Small intestine (tissue), 7 donors: ENCODE measurements around the gene HMMR. TPM values are rescaled to one million over a fixed set of nuclear protein-coding genes. Genes with fewer than 3 reads are reported as not detected.

Source experiments
- DNase-seq, 2 donors: peaks; one replicate each; pipeline versions ENCODE4 v3.0.0 to v3.0.0-alpha.2; 2013
- FAIRE-seq: peaks from 2 replicates; lab custom pipeline; 2012; peaks lifted over from hg19 to GRCh38; lab: Jason Lieb, UNC
- H3K27ac ChIP-seq, 3 donors: one replicate each; pipeline ENCODE4 v1.5.1; 2013; ENCODE audit warnings: low read length in 2 of 3, mild to moderate bottlenecking in 2 of 3, control low read depth in 1 of 3, inconsistent platforms in 1 of 3, low read depth in 1 of 3, moderate library complexity in 1 of 3
- H3K27me3 ChIP-seq, 3 donors: one replicate each; pipeline ENCODE4 v1.6.1; 2013; ENCODE audit warnings: low read length in 3 of 3, inconsistent platforms in 1 of 3; ENCODE audit not compliant: control insufficient read depth in 3 of 3, insufficient read depth in 3 of 3
- H3K36me3 ChIP-seq, 3 donors: one replicate each; pipeline ENCODE4 v1.6.1; 2013; ENCODE audit warnings: low read length in 3 of 3, inconsistent platforms in 1 of 3, low read depth in 1 of 3, mild to moderate bottlenecking in 1 of 3, moderate library complexity in 1 of 3; ENCODE audit not compliant: control insufficient read depth in 3 of 3, insufficient read depth in 2 of 3
- H3K4me1 ChIP-seq, 3 donors: one replicate each; pipeline ENCODE4 v1.6.1; 2013; ENCODE audit warnings: low read length in 2 of 3, inconsistent platforms in 1 of 3, low read depth in 1 of 3, mild to moderate bottlenecking in 1 of 3, moderate library complexity in 1 of 3; ENCODE audit not compliant: control insufficient read depth in 3 of 3, insufficient read depth in 2 of 3
- H3K4me3 ChIP-seq, 3 donors: one replicate each; pipeline ENCODE4 v1.5.1; 2013; ENCODE audit warnings: low read length in 3 of 3, control low read depth in 1 of 3, inconsistent platforms in 1 of 3, low read depth in 1 of 3, mild to moderate bottlenecking in 1 of 3, moderate library complexity in 1 of 3
- H3K9me3 ChIP-seq, 2 donors: one replicate each; pipeline ENCODE4 v1.6.1; 2013; ENCODE audit warnings: low read depth in 1 of 2, low read length in 1 of 2; ENCODE audit not compliant: control insufficient read depth in 2 of 2, insufficient read depth in 1 of 2
- WGBS, 3 donors: extraction: QIAGEN DNeasy Blood & Tissue Kit; methylation state at CpG; one replicate each; pipeline ENCODE4 v1.1.7; 2013; 5-methylcytosine and 5-hydroxymethylcytosine counted together
- polyA plus RNA-seq, 4 donors: library from polyadenylated mRNA; stranded (reverse) in 3 of 4; unstranded in 1 of 4; fragments of 200-250 nt in 3 of 4; fragments of 120-200 nt in 1 of 4; gene quantifications; one replicate each; pipeline versions ENCODE4 v1.2.1 to v1.2.3, GENCODE V29; 2013
- donor health status: healthy with polysubstance abuse.
- donor health status: control.
- donor health status: control.
- donor health status: Bipolar disorder and iron deficiency.
- donor health status: healthy.

HMMR gene
- polyA plus RNA-seq, 4 donors: 1.1 to 22.5 (median 7.0) TPM

DNA sequence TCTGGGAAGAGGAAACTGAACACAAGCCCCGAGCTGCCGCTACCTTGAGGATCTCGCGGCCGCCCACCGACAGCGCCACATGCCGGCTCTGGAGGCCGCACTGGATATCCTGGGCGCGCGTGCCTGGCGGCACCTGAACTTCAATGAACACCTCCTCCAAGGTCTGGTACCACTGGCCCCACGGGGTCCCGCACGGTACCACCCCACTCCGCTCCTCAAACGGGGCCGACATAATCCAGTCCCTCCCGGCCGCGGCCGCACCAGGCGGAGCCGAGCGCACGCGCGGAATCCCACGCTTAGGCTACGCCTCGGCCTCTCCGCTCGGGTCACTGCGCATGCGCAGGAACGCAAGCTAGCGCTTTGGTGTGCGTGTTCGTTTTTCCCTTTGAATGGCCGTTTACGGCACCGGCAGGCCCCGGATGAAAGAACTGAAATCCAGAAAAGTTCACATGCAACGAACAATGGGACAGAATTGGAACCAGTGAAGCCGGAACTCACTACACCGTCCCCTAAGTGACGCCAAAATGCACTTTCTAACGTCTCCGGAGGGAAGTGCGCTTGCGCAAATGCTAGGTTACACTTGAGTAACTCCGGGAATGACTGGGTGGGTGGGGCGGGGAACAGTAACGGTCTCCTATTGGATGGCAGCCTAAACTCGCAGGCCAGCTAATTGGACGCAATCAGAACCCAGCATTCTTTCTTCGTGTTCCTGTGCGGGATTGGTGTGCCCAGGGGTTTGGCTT lies 442 bp upstream of the HMMR start, which contains the start of gene NUDCD2:
Gene NUDCD2, minus strand, starts transcription at position 284 of the 743 bp plus-strand sequence. Its CDS starts 52 bp downstream, at position 232.
- no peaks in the 10 kb centered on the region for H3K9me3 ChIP-seq
- peak; percentile 99 for DNase-seq
- peaks cover 0 to 7% (median 1%) of the 10 kb centered on the region in 3 donors for H3K36me3 ChIP-seq
- peaks cover 0 to 2% (median 0%) of the 10 kb centered on the region in 3 donors for H3K4me1 ChIP-seq
- FAIRE-seq: no peak
- H3K27ac ChIP-seq: peak within 1 kb of the TSS; percentile 88 to 99 (median 93)
- WGBS, 3 donors: 0% methylated on average over 59 of the region's 59 CpGs
- H3K27me3 ChIP-seq: no peaks in the 10 kb centered on the region
- H3K4me3 ChIP-seq: peak within 1 kb of the TSS; percentile 58 to 87 (median 73)

DNA sequence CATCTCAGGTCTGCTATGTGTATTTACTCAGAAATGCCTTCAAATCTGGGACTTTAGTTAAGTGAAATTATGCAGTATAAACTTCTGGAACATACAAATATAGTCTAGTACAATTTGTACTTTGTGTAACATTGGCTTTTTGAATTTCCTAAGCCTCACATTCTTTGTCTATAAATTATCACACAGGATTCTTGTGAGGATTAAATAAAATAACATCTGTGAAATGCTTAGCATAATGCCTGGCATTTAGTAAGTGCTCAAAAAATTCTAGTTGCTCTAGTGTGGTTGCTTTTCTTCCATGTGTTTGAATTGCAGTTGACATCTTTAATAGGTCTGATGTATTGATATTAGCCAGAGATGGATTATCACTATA lies 2.6 kb downstream of the HMMR start:
- FAIRE-seq: no peak
- H3K36me3 ChIP-seq: peaks cover 0 to 5% (median 0%) of the 10 kb centered on the region in 3 donors
- H3K4me1 ChIP-seq: peaks cover 0 to 2% (median 0%) of the 10 kb centered on the region in 3 donors
- no peak for DNase-seq
- no peak overlapping the region for H3K4me3 ChIP-seq
- no peak overlapping the region for H3K27ac ChIP-seq
- no peaks in the 10 kb centered on the region for H3K9me3 ChIP-seq
- no peaks in the 10 kb centered on the region for H3K27me3 ChIP-seq

DNA sequence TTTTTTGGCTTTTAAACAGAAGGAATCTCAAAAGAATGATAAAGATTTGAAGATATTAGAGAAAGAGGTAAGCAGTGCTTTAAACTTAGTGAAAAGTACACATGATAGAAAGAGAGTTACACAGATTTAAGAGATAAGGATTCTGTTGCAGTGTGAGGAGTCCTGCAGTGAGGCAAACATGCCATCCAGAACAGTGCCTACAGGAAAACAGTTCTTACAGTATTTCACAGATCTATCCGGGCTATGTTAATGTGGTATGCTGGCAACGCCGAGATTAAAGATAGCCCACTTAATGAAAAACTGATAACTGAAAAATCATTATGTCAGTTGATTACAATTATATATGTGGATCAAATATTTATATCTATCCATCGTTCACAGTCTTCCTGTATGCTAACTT lies 7.2 kb downstream of the HMMR start:
- Histone ChIP-seq H3K27me3 (no peaks in the 10 kb centered on the region), H3K36me3 (peaks cover 0 to 12% (median 0%) of the 10 kb centered on the region in 3 donors), H3K4me1 (no peaks in the 10 kb centered on the region), H3K27ac (no peak overlapping the region), H3K9me3 (no peaks in the 10 kb centered on the region), H3K4me3 (no peak overlapping the region)
- no peak for DNase-seq
- 88 to 95% (median 90%) methylated on average over 4 of the region's 4 CpGs for WGBS, 3 donors
- FAIRE-seq: no peak

DNA sequence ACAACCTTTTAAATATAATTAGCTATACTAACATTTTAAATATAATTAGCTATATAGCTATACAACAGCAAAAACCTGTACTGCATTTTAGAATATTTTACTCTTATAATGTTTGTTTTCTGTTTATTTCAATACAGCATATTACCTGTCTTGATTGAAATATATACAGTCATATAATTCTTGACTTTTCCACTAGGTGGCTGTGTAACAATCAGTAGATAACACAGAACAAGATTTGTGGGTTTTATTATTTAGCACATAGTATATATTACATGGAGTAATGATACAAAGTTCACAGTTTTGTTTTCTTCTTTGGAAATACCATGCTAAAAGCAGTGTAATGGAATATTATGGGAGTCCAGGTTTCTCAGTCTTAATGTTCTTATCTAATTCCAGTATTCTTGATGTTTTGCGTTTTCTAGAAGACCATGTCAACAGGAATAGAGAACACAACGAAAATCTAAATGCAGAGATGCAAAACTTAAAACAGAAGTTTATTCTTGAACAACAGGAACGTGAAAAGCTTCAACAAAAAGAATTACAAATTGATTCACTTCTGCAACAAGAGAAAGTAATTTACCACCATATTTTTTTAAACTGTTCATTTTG lies 13.3 kb downstream of the HMMR start:
- DNase-seq (peak; percentile 47 to 52), FAIRE-seq (peak; percentile 93)
- 89 to 95% (median 95%) methylated on average over 3 of the region's 3 CpGs for WGBS, 3 donors

DNA sequence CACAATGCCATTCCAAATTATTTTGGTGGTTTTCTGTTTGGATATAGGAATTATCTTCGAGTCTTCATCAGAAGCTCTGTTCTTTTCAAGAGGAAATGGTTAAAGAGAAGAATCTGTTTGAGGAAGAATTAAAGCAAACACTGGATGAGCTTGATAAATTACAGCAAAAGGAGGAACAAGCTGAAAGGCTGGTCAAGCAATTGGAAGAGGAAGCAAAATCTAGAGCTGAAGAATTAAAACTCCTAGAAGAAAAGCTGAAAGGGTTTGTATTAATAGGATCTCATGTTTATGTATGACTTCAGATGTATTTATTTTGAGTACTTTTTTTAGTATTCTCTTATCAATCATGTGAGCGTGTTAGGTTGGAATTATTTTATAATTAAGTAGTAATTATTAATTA lies 15.0 kb downstream of the HMMR start:
- no peak for FAIRE-seq
- Histone ChIP-seq H3K36me3 (peaks cover 0 to 13% (median 0%) of the 10 kb centered on the region in 3 donors), H3K4me3 (no peak overlapping the region), H3K27ac (no peak overlapping the region), H3K4me1 (peaks cover 0 to 2% (median 0%) of the 10 kb centered on the region in 3 donors), H3K9me3 (no peaks in the 10 kb centered on the region), H3K27me3 (no peaks in the 10 kb centered on the region)
- WGBS, 3 donors: 86 to 91% (median 88%) methylated on average over 2 of the region's 2 CpGs
- no peak for DNase-seq

More for the DNA sequence above, 13.3 kb downstream of the HMMR start:
- H3K4me3 ChIP-seq: no peak overlapping the region
- peaks cover 0 to 13% (median 0%) of the 10 kb centered on the region in 3 donors for H3K36me3 ChIP-seq
- H3K4me1 ChIP-seq: peaks cover 0 to 2% (median 0%) of the 10 kb centered on the region in 3 donors
- H3K27me3 ChIP-seq: no peaks in the 10 kb centered on the region
- H3K27ac ChIP-seq: no peak overlapping the region
- no peaks in the 10 kb centered on the region for H3K9me3 ChIP-seq

DNA sequence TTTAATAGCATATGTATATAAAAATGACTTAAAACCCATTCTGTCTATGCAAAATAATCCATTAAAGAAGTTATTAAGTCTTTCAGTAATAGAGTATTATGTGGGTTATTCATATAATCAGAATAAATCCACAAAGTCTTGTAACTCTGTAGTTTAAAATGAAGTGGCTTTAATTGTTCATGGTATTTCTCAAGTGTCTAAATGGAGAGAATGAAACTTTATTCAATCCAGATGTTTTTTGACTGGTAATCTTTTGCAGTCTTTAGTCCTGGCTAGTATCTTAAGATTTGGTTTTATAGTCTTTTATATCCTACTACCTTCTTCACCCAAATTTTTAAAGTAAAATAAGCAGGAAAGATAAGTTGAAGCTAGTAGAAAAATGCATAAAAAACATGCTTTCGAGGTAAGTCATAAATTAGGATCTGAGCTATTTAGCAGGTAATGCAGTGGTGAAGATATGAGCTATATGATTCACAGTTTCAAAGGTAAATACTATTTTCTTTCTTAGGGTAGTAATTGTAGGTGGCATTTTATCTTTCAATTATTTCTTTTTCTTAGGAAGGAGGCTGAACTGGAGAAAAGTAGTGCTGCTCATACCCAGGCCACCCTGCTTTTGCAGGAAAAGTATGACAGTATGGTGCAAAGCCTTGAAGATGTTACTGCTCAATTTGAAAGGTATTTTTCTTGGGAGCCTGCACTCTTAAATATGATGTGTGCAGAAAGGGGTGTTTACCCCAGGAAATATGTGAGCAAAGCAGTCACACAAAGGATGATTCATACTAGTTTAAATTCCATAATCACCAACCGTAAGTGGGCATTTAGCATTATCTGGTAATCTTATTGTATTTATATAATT lies 17.9 kb downstream of the HMMR start:
- FAIRE-seq: no peak
- Histone ChIP-seq H3K36me3 (peaks cover 0 to 12% (median 0%) of the 10 kb centered on the region in 3 donors), H3K9me3 (no peaks in the 10 kb centered on the region), H3K4me3 (no peak overlapping the region), H3K27ac (no peak overlapping the region), H3K27me3 (no peaks in the 10 kb centered on the region), H3K4me1 (peaks cover 0 to 2% (median 0%) of the 10 kb centered on the region in 3 donors)
- no peak for DNase-seq
- WGBS, 3 donors: 67 to 83% (median 78%) methylated on average over 2 of the region's 2 CpGs

DNA sequence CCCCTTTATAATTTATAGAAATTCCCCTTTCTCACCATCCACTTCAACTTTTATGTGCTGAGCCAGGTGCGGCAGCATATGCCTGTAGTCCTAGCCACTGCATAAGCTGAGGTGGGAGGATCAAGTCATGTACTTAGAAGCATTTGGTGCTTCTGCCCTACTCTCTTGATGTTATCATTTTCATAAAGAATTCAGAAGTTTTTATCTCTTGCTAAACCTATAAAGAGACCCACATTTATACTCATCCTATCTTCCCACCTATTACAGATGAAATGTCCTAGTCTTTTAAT lies 18.5 kb downstream of the HMMR start:
- Histone ChIP-seq H3K27ac (no peak overlapping the region), H3K4me3 (no peak overlapping the region), H3K9me3 (no peaks in the 10 kb centered on the region), H3K36me3 (peaks cover 0 to 12% (median 0%) of the 10 kb centered on the region in 3 donors), H3K4me1 (peaks cover 0 to 2% (median 0%) of the 10 kb centered on the region in 3 donors), H3K27me3 (no peaks in the 10 kb centered on the region)
- DNase-seq (no peak), FAIRE-seq (no peak)
- WGBS, 3 donors: 93 to 100% (median 100%) methylated on average over 1 of the region's 1 CpG

DNA sequence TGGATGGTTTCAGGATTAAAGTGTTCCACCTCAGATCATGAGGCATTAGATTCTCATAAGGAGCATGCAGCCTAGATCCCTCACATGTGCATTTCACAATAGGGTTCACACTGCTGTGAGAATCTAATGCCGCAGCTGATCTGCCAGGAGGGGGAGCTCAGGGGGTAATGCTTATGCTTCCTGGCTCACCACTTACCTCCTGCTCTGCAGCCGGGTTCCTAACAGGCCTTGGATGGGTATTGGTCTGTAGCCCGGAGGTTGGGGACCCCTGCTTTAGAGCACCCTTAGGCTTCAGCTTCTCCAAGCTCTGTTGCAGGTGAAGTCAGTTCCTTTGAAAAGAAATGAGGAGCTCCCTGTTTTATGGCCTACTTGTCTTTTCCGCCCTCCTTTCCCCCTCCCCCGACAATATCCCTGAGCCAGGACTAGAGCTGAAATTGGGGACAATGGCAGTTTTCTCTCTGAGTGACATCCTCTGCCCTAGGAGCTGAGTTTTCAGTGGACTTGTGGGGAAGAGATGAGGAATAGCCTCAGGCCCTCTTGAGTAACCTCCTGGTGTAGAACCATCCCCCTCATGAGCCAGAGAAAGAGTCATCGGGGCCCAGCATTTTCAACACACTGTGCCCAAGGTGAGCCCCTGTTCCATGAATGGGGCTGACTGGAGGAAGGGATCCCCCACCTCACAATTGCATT lies 28.8 kb downstream of the HMMR start:
- WGBS, 3 donors: 91 to 93% (median 92%) methylated on average over 6 of the region's 6 CpGs
- FAIRE-seq: no peak
- Histone ChIP-seq H3K36me3 (peaks cover 0 to 2% (median 0%) of the 10 kb centered on the region in 3 donors), H3K4me3 (no peak overlapping the region), H3K9me3 (no peaks in the 10 kb centered on the region), H3K27me3 (no peaks in the 10 kb centered on the region), H3K27ac (peak overlapping the region in 1 of 3 donors; percentile 61), H3K4me1 (peaks cover 0 to 10% (median 0%) of the 10 kb centered on the region in 3 donors)
- peak; percentile 20 to 48 for DNase-seq
